ENCODE results near the gene ALK.

DNA sequence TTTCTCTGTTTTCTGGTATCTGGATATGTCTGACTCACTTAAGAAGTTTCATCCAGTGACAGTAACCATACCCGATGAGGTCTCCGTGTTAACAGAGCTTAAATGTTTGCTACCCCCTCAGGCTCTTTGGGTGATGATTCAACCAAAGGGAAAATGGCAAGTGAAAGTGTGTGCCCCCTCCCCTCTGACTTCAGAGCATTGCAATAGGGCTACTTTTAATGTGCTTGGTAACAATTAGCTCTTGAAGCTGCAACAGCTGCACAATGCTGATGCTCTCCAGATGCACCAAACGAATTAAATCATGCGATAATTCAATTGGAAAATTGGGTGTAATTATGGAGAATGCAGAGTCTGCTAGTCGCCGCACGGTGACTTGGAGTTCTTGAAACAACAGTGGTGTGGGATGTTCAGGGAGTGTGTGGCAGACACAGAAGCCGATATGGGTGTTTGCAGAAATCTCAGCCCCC, 270.7 kb downstream of the ALK start:
- TF ChIP-seq, protein P1, sequence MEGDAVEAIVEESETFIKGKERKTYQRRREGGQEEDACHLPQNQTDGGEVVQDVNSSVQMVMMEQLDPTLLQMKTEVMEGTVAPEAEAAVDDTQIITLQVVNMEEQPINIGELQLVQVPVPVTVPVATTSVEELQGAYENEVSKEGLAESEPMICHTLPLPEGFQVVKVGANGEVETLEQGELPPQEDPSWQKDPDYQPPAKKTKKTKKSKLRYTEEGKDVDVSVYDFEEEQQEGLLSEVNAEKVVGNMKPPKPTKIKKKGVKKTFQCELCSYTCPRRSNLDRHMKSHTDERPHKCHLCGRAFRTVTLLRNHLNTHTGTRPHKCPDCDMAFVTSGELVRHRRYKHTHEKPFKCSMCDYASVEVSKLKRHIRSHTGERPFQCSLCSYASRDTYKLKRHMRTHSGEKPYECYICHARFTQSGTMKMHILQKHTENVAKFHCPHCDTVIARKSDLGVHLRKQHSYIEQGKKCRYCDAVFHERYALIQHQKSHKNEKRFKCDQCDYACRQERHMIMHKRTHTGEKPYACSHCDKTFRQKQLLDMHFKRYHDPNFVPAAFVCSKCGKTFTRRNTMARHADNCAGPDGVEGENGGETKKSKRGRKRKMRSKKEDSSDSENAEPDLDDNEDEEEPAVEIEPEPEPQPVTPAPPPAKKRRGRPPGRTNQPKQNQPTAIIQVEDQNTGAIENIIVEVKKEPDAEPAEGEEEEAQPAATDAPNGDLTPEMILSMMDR (IDR thresholded peaks at IDR 0.05; ENCODE audit: low read depth, low read length): no peak
- TF ChIP-seq EZH2phosphoT487 (IDR thresholded peaks at IDR 0.05; ENCODE audit: low read depth): no peak
